LNCAP (cell line): Measurements from ENCODE around the gene ADAMTS4.

ENCODE experiments used
- CTCF ChIP-seq: fragments of 450-650 bp; IDR thresholded peaks from 2 replicates; pipeline ENCODE4 v1.5.1; 2017; ENCODE audit warnings: mild to moderate bottlenecking

Gene ADAMTS4

GRCh38 chr1:161217831-161218230, 19.0 kb upstream of the ADAMTS4 start:
- no peak for TF ChIP-seq CTCF

DNA sequence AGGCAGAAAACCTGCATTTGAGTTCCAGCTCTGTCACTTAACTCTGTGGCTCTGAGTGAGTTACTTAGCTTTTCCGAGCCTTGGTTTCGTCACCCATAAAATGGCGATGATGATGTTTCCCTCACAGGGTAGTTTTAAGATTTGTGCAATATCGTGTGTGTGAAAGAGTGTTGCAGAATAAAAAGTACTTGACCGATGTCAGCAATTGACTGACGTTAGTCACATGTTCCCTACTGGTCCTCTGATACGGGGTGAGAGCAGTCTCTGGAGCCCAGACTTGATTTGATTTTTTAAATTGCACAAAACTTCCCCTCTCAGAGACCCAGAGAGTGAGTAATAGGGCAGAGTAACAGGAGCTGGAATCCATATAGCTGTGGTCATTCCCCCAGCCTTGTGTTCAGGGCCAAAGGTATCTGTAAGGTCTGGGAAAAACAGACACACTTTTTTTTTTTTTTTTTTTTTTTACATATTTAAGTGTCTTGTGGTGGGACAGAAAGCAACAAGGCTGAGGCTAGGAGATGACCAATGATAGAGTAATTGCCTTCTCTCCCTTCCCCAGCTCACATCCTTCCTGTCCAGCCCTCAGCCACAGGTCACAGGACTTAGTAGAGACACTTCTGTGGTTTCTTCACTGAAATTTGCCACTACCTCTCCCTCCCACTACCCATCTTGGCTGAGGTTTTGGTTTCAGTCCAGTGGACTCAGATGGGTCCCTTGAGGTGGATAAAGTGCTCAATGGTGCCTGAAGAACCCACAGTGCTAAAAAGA, 18.3 kb upstream of the ADAMTS4 start:
- TF ChIP-seq CTCF = no peak

DNA sequence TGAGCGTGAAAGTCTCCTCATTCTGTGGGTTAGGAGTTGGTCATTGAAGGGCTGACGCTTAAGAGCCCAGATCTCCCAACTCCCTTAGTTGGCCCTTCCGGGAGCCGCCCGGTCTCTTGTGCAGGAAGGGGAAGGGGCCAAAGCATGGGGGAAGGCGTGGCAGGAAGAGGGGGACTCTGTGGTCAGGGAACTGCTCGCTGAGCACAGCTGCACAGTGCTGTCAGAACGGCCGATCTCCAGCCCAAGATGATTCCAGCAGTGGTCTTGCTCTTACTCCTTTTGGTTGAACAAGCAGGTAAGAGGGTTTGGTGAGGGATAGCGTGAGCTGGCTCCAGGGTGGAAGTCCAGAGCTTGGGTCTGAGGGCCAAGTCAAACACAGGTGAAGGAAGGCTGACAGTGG, 16.2 kb upstream of the ADAMTS4 start, which contains the start of gene FCER1G:
FCER1G (plus strand) TSS at position 220 of the 400 bp plus-strand sequence; CDS start at position 247, 27 bp downstream.
- TF ChIP-seq CTCF = no peak

DNA sequence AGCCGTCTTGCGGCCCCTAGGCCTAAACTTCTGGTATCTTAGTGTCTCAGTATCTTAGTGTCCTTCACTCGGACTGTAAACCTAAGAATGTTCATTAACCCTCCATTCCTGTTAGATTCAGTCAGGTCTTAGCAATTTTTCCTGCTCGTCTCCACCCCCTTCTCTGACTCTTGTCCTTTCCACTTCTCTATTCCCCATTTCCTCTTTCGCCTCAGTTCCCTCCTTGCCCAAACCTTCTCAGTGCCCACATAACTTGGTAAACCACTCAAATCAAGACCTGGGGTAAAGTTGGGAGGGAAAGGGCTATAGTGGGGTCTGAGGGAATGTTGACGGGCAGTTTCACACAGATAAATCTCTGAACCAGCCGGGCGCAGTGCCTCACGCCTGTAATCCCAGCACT, 15.5 kb upstream of the ADAMTS4 start:
- no peak for TF ChIP-seq CTCF

- TF ChIP-seq CTCF = peak; percentile 99
Observed at GRCh38 chr1:161209790-161210409, 11.0 kb upstream of the ADAMTS4 start.

DNA sequence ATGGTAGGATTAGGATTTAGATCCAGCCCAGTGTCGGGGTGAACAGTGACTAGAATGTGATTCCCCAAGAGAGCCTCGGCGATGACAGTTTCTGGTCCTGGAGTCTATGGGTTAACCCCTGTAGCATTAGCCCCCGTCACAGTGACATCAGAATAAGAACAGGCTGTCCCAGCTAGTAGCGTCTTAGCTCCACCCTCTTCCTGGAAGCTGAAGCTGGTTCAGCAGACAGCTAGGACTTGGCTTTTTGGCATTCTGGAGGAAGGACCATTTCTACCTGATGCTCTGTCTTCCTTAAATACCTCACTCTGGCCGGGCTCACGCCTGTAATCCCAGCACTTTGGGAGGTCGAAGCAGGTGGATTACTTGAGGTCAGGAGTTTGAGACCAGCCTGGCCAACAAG, 8.3 kb upstream of the ADAMTS4 start:
- TF ChIP-seq CTCF = no peak

GRCh38 chr1:161206411-161207140, 7.7 kb upstream of the ADAMTS4 start:
- TF ChIP-seq CTCF = no peak
